HG03064 (cell line): ENCODE measurements around the gene SLC13A2.

Experiments
- ATAC-seq: cut with Tn5 transposase; IDR thresholded peaks from one replicate; pipeline ENCODE4 v1.9.1; 2021; ENCODE audit warnings: low read depth; ENCODE audit not compliant: unreplicated experiment

Gene SLC13A2

DNA sequence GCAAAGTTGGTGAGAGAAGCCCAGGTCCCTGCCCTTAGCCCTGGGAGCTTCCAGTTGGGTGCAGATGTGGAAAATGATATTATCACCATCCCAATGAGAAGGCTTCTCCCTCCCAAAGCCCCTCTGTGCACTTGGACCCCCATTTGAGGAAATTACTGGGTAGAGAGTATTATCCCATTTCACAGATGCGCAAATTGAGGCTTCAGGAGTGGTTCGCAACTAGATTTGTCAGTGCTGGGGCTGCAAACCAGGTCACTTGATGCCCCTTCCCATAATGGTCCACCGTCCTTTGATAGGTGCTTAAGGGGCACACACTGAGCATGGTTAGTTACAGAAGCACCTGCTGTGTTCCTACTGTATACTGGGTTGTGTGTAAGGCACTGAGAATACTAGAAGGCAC is 18.4 kb downstream of the SLC13A2 start:
- ATAC-seq: no peak

GRCh38 chr17:28492352-28493310 is 19.2 kb downstream of the SLC13A2 start:
- no peak for ATAC-seq

DNA sequence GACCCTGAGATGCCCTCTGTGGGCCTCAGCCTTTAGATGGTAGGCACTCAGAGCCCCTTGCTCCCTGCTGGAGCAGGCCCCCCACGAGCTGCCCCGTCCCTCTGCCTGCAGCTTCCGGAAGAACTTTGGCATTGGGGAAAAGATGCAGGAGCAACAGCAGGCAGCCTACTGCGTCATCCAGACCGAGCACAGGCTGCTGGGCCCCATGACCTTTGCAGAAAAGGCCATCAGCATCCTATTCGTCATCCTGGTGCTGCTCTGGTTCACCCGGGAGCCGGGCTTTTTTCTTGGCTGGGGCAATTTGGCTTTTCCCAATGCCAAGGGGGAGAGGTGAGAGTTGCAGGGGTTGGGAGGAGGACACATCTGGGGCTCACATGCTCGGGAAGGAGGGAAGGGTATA is 20.0 kb downstream of the SLC13A2 start:
- no peak for ATAC-seq

GRCh38 chr17:28494445-28495188 is 21.2 kb downstream of the SLC13A2 start:
- ATAC-seq: no peak

GRCh38 chr17:28495635-28496034 is 22.2 kb downstream of the SLC13A2 start:
- no peak for ATAC-seq

GRCh38 chr17:28497931-28498330 is 24.5 kb downstream of the SLC13A2 start:
- no peak for ATAC-seq

DNA sequence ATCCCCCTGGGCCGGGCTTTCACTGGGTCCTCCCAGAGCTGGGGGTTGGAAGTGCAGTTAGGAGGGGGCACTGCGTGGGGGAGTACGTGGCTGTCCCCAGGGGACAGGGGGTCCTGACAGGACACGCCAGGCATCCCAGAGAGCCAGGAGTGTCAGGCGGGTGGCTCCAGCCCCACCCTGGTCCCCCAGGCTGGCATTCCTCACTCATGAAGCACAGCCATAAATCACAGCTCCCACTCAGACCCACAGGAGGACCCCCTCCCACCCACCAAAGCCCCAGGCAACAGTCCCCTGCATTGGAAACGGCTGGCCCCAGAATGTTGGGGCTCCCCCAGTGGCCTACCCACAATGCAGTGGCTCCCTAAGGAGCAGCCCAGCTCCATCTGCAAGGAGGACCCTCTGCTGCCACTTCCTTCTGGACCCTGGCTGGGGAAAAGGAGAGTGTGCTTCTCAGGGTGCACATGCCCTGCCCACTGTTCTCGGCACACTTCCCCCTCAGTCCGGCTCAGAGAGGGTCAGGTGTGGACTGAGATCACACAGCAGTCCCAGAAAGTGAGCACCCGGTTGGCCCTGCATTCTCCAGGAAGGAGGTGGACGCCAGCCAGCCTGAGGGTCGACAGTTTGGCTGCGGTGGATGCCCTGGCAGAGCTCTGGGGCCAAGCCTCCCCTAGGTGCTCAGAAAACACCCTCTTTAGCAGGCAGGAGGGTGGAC is 25.4 kb downstream of the SLC13A2 start:
- ATAC-seq: no peak

GRCh38 chr17:28499364-28499664 is 25.9 kb downstream of the SLC13A2 start:
- no peak for ATAC-seq

- no peak for ATAC-seq
Observed at GRCh38 chr17:28499684-28500357, 26.4 kb downstream of the SLC13A2 start.

- ATAC-seq: no peak
Observed at GRCh38 chr17:28500712-28501379, 27.4 kb downstream of the SLC13A2 start.

- ATAC-seq: no peak
Observed at GRCh38 chr17:28501421-28502284, 28.2 kb downstream of the SLC13A2 start.

- ATAC-seq: no peak
Observed at GRCh38 chr17:28503420-28503819, 30.0 kb downstream of the SLC13A2 start.

- ATAC-seq: no peak
Observed at GRCh38 chr17:28505986-28506665, 32.7 kb downstream of the SLC13A2 start, which contains the start of gene FOXN1. TSS of gene FOXN1 (plus strand) at chr17:28506348. CDS start at chr17:28523970, 17,622 bp downstream.

- ATAC-seq: no peak
Observed at GRCh38 chr17:28506763-28507487, 33.5 kb downstream of the SLC13A2 start.

GRCh38 chr17:28507567-28508203 is 34.2 kb downstream of the SLC13A2 start:
- no peak for ATAC-seq

GRCh38 chr17:28508211-28508724 is 34.8 kb downstream of the SLC13A2 start:
- ATAC-seq: no peak

- ATAC-seq: no peak
Observed at GRCh38 chr17:28509789-28510188, 36.3 kb downstream of the SLC13A2 start.
